Measurements from ENCODE around the gene MAP2K1. TPM values are rescaled to one million over a fixed set of nuclear protein-coding genes. Genes with fewer than 3 reads are reported as not detected.

MAP2K1 gene
- total and polyA plus RNA-seq, 9 of the 15 experiments (the other 6 are each of a cell fraction or from before 2014, with no cell fraction given) = 7.5 to 58.3 (median 30.0) TPM

GRCh38 chr15:66497502-66498455, 111.1 kb downstream of the MAP2K1 start, which contains the start of gene SNAPC5 (continued):
- no peak for TF ChIP-seq ZNF280A (IDR thresholded peaks at IDR 0.05; ENCODE audit: low read depth, partially characterized antibody)
- TF ChIP-seq ETV5 (CRISPR knock-in tag; IDR thresholded peaks at IDR 0.05; ENCODE audit: low read depth) = peak; percentile 82; the same call in 1 of the 2 replicates
- peak; percentile 83 for TF ChIP-seq HCFC1 (IDR thresholded peaks at IDR 0.05; ENCODE audit: low read depth, low read length)
- TF ChIP-seq AFF1 (IDR thresholded peaks at IDR 0.05; ENCODE audit: low read depth in 1 of 2, partially characterized antibody in 2 of 2) = peak in 1 of 2 experiments; percentile 64
- no peak for TF ChIP-seq MITF (IDR thresholded peaks at IDR 0.05)
- peak; percentile 64; the same call in 1 of the 2 replicates for TF ChIP-seq ZBED1 (IDR thresholded peaks at IDR 0.05)
- no peak; the same call in 1 of the 2 replicates for TF ChIP-seq GATAD2B (IDR thresholded peaks at IDR 0.05; ENCODE audit: borderline replicate concordance)
- TF ChIP-seq ZNF324 (CRISPR knock-in tag; IDR thresholded peaks at IDR 0.05) = no peak
- TF ChIP-seq C11orf30 (IDR thresholded peaks at IDR 0.05; ENCODE audit: low read depth) = peak; percentile 95
- no peak for TF ChIP-seq PRMT5 (CRISPR knock-in tag; IDR thresholded peaks at IDR 0.05)
- TF ChIP-seq STAT5B (CRISPR knock-in tag; IDR thresholded peaks at IDR 0.05) = no peak
- 0 out of 2 replicates have a peak, but pooled peaks have one; percentile 18 for TF ChIP-seq RAD51 (IDR thresholded peaks at IDR 0.05; ENCODE audit: borderline replicate concordance, low read depth)
- TF ChIP-seq PYGO2 (tag; IDR thresholded peaks at IDR 0.05) = no peak
- no peak for TF ChIP-seq LARP7 (IDR thresholded peaks at IDR 0.05)
- no peak; the same call in 1 of the 2 replicates for TF ChIP-seq ZBTB2 (IDR thresholded peaks at IDR 0.05)
- 0 out of 2 replicates have a peak, but pooled peaks have one; percentile 34 for TF ChIP-seq HDAC6 (IDR thresholded peaks at IDR 0.05; ENCODE audit: low read depth, low read length)
- TF ChIP-seq PHB (CRISPR knock-in tag; IDR thresholded peaks at IDR 0.05) = no peak
- peak; percentile 91 to 92 for TF ChIP-seq FOXK2 (conservative IDR thresholded peaks at IDR 0.05 in 1 of 2, IDR thresholded peaks at IDR 0.05 in 1 of 2; ENCODE audit: low read depth in 2 of 2)
